HEK293 (cell line): ENCODE data around the gene ACTR6.
A peak's percentile ranks its signal among the peaks of the same experiment; 100 is the strongest.

Experiments used
- CTCF ChIA-PET: fragments of 350-600 bp; formaldehyde crosslinking; extraction: SDS; loops from one replicate; lab custom pipeline; 2021; ENCODE audit warnings: antibody characterized with exemption; lab: Yijun Ruan, JAX
- POLR2A ChIA-PET: fragments of 300-600 bp; formaldehyde crosslinking; extraction: SDS; loops from one replicate; lab custom pipeline; 2020; ENCODE audit warnings: antibody characterized with exemption, inconsistent platforms; lab: Yijun Ruan, JAX
- H3K27ac ChIP-seq: fragments of 200-500 bp; sonication (Bioruptor generic); 2 replicates; pipeline ENCODE4 v1.5.1; 2014; ENCODE audit warnings: low read depth, low read length, control low read depth, inconsistent platforms; ENCODE audit errors: extremely low read depth
- H3K36me3 ChIP-seq, 2 experiments: fragments of 200-500 bp in 1 of 2; sonication (Bioruptor generic) in 1 of 2; 1 replicate in 1 of 2; 2 replicates in 1 of 2; pipeline ENCODE4 v1.5.1; 2014 to 2017; ENCODE audit warnings: inconsistent platforms in 2 of 2, low read length in 2 of 2; ENCODE audit not compliant: control insufficient read depth in 2 of 2, insufficient read depth in 1 of 2
- H3K4me1 ChIP-seq: fragments of 200-500 bp; sonication (Bioruptor generic); 2 replicates; pipeline ENCODE4 v1.5.1; 2014; ENCODE audit warnings: mild to moderate bottlenecking, low read length, inconsistent platforms; ENCODE audit not compliant: control insufficient read depth, insufficient read depth
- H3K4me3 ChIP-seq: 2 replicates; pipeline ENCODE4 v1.5.1; 2011; ENCODE audit warnings: low read depth, mild to moderate bottlenecking, control low read depth, low read length, moderate library complexity
- H3K9me3 ChIP-seq: fragments of 200-500 bp; sonication (Bioruptor generic); 2 replicates; pipeline ENCODE4 v1.5.1; 2014; ENCODE audit warnings: low read depth, low read length, inconsistent platforms; ENCODE audit not compliant: control insufficient read depth, insufficient read depth
- CTCF ChIP-seq: fragments of 450-650 bp; formaldehyde crosslinking; IDR thresholded peaks from 2 replicates; pipeline ENCODE4 v1.5.1; 2016; ENCODE audit warnings: missing biosample characterization, missing genetic modification characterization
- FEZF1 ChIP-seq: fragments of 450-650 bp; formaldehyde crosslinking; IDR thresholded peaks from 2 replicates; pipeline ENCODE4 v1.5.1; 2016; ENCODE audit warnings: missing biosample characterization, missing genetic modification characterization
- HOXA7 ChIP-seq: sonication (generic); formaldehyde crosslinking; IDR thresholded peaks from 2 replicates; pipeline ENCODE4 v1.8.1; 2022; ENCODE audit warnings: missing genetic modification reagents, borderline replicate concordance
- HOXD13 ChIP-seq: sonication (generic); formaldehyde crosslinking; IDR thresholded peaks from 2 replicates; pipeline ENCODE4 v1.8.0; 2022; ENCODE audit warnings: missing genetic modification reagents, borderline replicate concordance
- MYNN ChIP-seq: fragments of 450-650 bp; formaldehyde crosslinking; IDR thresholded peaks from 2 replicates; pipeline ENCODE4 v1.5.1; 2016; ENCODE audit warnings: missing biosample characterization, missing genetic modification characterization, borderline replicate concordance
- MZF1 ChIP-seq: fragments of 450-650 bp; formaldehyde crosslinking; IDR thresholded peaks from 2 replicates; pipeline ENCODE4 v1.5.1; 2017; ENCODE audit warnings: missing biosample characterization, missing genetic modification characterization, borderline replicate concordance
- PBX3 ChIP-seq: sonication (generic); formaldehyde crosslinking; IDR thresholded peaks from 2 replicates; pipeline ENCODE4 v1.8.1; 2022; ENCODE audit warnings: mild to moderate bottlenecking, moderate library complexity, missing genetic modification reagents
- SETDB1 ChIP-seq: IDR thresholded peaks from one replicate; pipeline ENCODE4 v1.6.1; 2017; ENCODE audit warnings: mild to moderate bottlenecking, low read length, moderate library complexity, mixed read lengths; ENCODE audit not compliant: insufficient read length
- SP3 ChIP-seq: fragments of 450-650 bp; formaldehyde crosslinking; IDR thresholded peaks from 2 replicates; pipeline ENCODE4 v1.5.1; 2016; ENCODE audit warnings: missing biosample characterization, missing genetic modification characterization
- TCF7L2 ChIP-seq: IDR thresholded peaks from 2 replicates; pipeline ENCODE4 v1.6.1; 2011; ENCODE audit warnings: low read depth, mild to moderate bottlenecking, inconsistent platforms, low read length, moderate library complexity, borderline replicate concordance
- WT1 ChIP-seq: fragments of 450-650 bp; formaldehyde crosslinking; IDR thresholded peaks from 2 replicates; pipeline ENCODE4 v1.5.1; 2016; ENCODE audit warnings: missing biosample characterization, missing genetic modification characterization
- ZBTB10 ChIP-seq: fragments of 450-650 bp; formaldehyde crosslinking; IDR thresholded peaks from 2 replicates; pipeline ENCODE4 v1.5.1; 2016; ENCODE audit warnings: missing biosample characterization, missing genetic modification characterization
- ZBTB48 ChIP-seq: fragments of 450-650 bp; formaldehyde crosslinking; IDR thresholded peaks from 2 replicates; pipeline ENCODE4 v1.5.1; 2016; ENCODE audit warnings: missing biosample characterization, missing genetic modification characterization
- ZFP37 ChIP-seq: fragments of 450-650 bp; formaldehyde crosslinking; IDR thresholded peaks from 2 replicates; pipeline ENCODE4 v1.5.1; 2016; ENCODE audit warnings: missing biosample characterization, missing genetic modification characterization
- ZNF112 ChIP-seq: fragments of 450-650 bp; formaldehyde crosslinking; IDR thresholded peaks from 2 replicates; pipeline ENCODE4 v1.5.0; 2017; ENCODE audit warnings: missing biosample characterization, missing genetic modification characterization
- ZNF155 ChIP-seq: fragments of 450-650 bp; formaldehyde crosslinking; IDR thresholded peaks from 2 replicates; pipeline ENCODE4 v1.5.1; 2016; ENCODE audit warnings: missing biosample characterization, missing genetic modification characterization
- ZNF175 ChIP-seq: fragments of 450-650 bp; formaldehyde crosslinking; IDR thresholded peaks from 2 replicates; pipeline ENCODE4 v1.5.1; 2016; ENCODE audit warnings: missing biosample characterization, missing genetic modification characterization
- ZNF184 ChIP-seq: fragments of 450-650 bp; IDR thresholded peaks from 2 replicates; pipeline ENCODE4 v1.5.1; 2018; ENCODE audit warnings: missing biosample characterization, mild to moderate bottlenecking, missing genetic modification characterization
- ZNF211 ChIP-seq: fragments of 450-650 bp; formaldehyde crosslinking; IDR thresholded peaks from 2 replicates; pipeline ENCODE4 v1.5.1; 2016; ENCODE audit warnings: low read depth, missing biosample characterization, missing genetic modification characterization
- ZNF266 ChIP-seq: fragments of 450-650 bp; formaldehyde crosslinking; IDR thresholded peaks from 2 replicates; pipeline ENCODE4 v1.5.1; 2016; ENCODE audit warnings: missing biosample characterization, missing genetic modification characterization, low read depth
- ZNF274 ChIP-seq, 2 experiments: fragments of 200-500 bp in 1 of 2; fragments of 450-650 bp in 1 of 2; sonication (Bioruptor generic) in 1 of 2; formaldehyde crosslinking in 1 of 2; IDR thresholded peaks; 2 replicates each; pipeline versions ENCODE4 v1.5.1 to v1.6.1; 2014 to 2016; ENCODE audit warnings: borderline replicate concordance in 1 of 2, inconsistent platforms in 1 of 2, low read length in 1 of 2, missing biosample characterization in 1 of 2, missing genetic modification characterization in 1 of 2
- ZNF37A ChIP-seq: fragments of 450-650 bp; IDR thresholded peaks from 2 replicates; pipeline ENCODE4 v1.5.1; 2018; ENCODE audit warnings: missing biosample characterization, missing genetic modification characterization
- ZNF404 ChIP-seq: fragments of 450-650 bp; formaldehyde crosslinking; IDR thresholded peaks from 2 replicates; pipeline ENCODE4 v1.5.1; 2017; ENCODE audit warnings: missing biosample characterization, missing genetic modification characterization
- ZNF426 ChIP-seq: fragments of 450-650 bp; formaldehyde crosslinking; IDR thresholded peaks from 2 replicates; pipeline ENCODE4 v1.5.1; 2017; ENCODE audit warnings: missing biosample characterization, missing genetic modification characterization, mild to moderate bottlenecking, inconsistent platforms, moderate library complexity
- ZNF501 ChIP-seq: fragments of 450-650 bp; formaldehyde crosslinking; IDR thresholded peaks from 2 replicates; pipeline ENCODE4 v1.5.1; 2016; ENCODE audit warnings: missing biosample characterization, missing genetic modification characterization
- ZNF571 ChIP-seq: fragments of 450-650 bp; formaldehyde crosslinking; IDR thresholded peaks from 2 replicates; pipeline ENCODE4 v1.5.0; 2017; ENCODE audit warnings: missing biosample characterization, missing genetic modification characterization
- ZNF585B ChIP-seq: fragments of 450-650 bp; formaldehyde crosslinking; IDR thresholded peaks from 2 replicates; pipeline ENCODE4 v1.5.1; 2016; ENCODE audit warnings: missing biosample characterization, missing genetic modification characterization
- ZNF596 ChIP-seq: fragments of 450-650 bp; IDR thresholded peaks from 2 replicates; pipeline ENCODE4 v1.5.0; 2018; ENCODE audit warnings: missing biosample characterization, mild to moderate bottlenecking, missing genetic modification characterization, moderate library complexity
- ZNF626 ChIP-seq: fragments of 450-650 bp; sonication (Bioruptor Pico); formaldehyde crosslinking; IDR thresholded peaks from 2 replicates; pipeline ENCODE4 v1.5.1; 2018; ENCODE audit warnings: missing biosample characterization, missing genetic modification characterization, inconsistent platforms
- ZNF747 ChIP-seq: fragments of 450-650 bp; formaldehyde crosslinking; IDR thresholded peaks from 2 replicates; pipeline ENCODE4 v1.5.1; 2016; ENCODE audit warnings: missing biosample characterization, missing genetic modification characterization
- ZNF837 ChIP-seq: fragments of 450-650 bp; formaldehyde crosslinking; IDR thresholded peaks from 2 replicates; pipeline ENCODE4 v1.5.1; 2016; ENCODE audit warnings: missing biosample characterization, missing genetic modification characterization

Gene ACTR6

GRCh38 chr12:100216337-100216736 lies 15.7 kb downstream of the ACTR6 start:
- Histone ChIP-seq H3K36me3 (peaks cover 45 to 46% of the 10 kb centered on the region in 2 experiments), H3K27ac (no peak overlapping the region), H3K9me3 (no peaks in the 10 kb centered on the region), H3K4me1 (peaks cover 9% of the 10 kb centered on the region), H3K4me3 (no peak overlapping the region)
- TF ChIP-seq ZNF266 (no peak), CTCF (tag by site-specific recombination) (no peak), ZNF37A (tag by site-specific recombination) (no peak), ZFP37 (tag by site-specific recombination) (no peak), ZBTB10 (no peak), TCF7L2 (no peak)
- ChIA-PET POLR2A (no interaction called here), CTCF (no interaction called here)

GRCh38 chr12:100219328-100220109 lies 18.9 kb downstream of the ACTR6 start:
- Histone ChIP-seq H3K4me1 (peaks cover 17% of the 10 kb centered on the region), H3K36me3 (peaks cover 36 to 38% of the 10 kb centered on the region in 2 experiments), H3K4me3 (no peak overlapping the region), H3K9me3 (no peaks in the 10 kb centered on the region), H3K27ac (no peak overlapping the region; the same call in 1 of the 2 replicates)
- ChIA-PET POLR2A (no interaction called here), CTCF (interaction anchor here (0.6 kb wide), 1 partner anchor 409 kb away, joined by 4 read pairs; no protein-coding TSS in a partner anchor)
- TF ChIP-seq ZBTB48 (tag by site-specific recombination) (no peak), ZNF837 (tag by site-specific recombination) (no peak), ZNF426 (tag by site-specific recombination) (no peak), MYNN (tag by site-specific recombination) (no peak), SP3 (tag by site-specific recombination) (no peak), MZF1 (peak; percentile 89), ZNF211 (tag by site-specific recombination) (no peak), WT1 (tag by site-specific recombination) (no peak), ZNF571 (tag by site-specific recombination) (no peak), ZNF112 (tag by site-specific recombination) (no peak), ZNF585B (tag by site-specific recombination) (no peak), ZNF596 (tag by site-specific recombination) (no peak), ZNF175 (tag by site-specific recombination) (no peak), ZNF184 (tag by site-specific recombination) (no peak), ZNF274 (IDR thresholded peaks at IDR 0.05; ENCODE audit: low read length) (no peak), ZNF274 (tag by site-specific recombination; IDR thresholded peaks at IDR 0.05; ENCODE audit: borderline replicate concordance) (no peak), ZNF404 (no peak), PBX3 (CRISPR knock-in tag) (no peak), ZNF747 (tag by site-specific recombination) (no peak), ZNF37A (tag by site-specific recombination) (no peak), FEZF1 (tag by site-specific recombination) (peak; percentile 90), ZNF626 (no peak), ZNF155 (tag by site-specific recombination) (no peak), HOXD13 (CRISPR knock-in tag) (no peak), SETDB1 (no peak), ZNF501 (no peak), HOXA7 (CRISPR knock-in tag) (no peak)
